Measurements from ENCODE around the gene PFN2.

Gene PFN2

GRCh38 chr3:149917124-149917667, 53.5 kb downstream of the PFN2 start:
- Histone ChIP-seq H3K4me1 (ENCODE audit: insufficient read depth, low read length) (no peaks in the 10 kb centered on the region), H3K9ac (ENCODE audit: low read depth, low read length) (no peak overlapping the region), H3K27ac (ENCODE audit: low read depth, low read length) (no peak overlapping the region), H3K27me3 (ENCODE audit: insufficient read depth, low read length) (no peaks in the 10 kb centered on the region), H3K4me3 (ENCODE audit: low read length) (no peak overlapping the region), H3K9me3 (ENCODE audit: insufficient read depth, low read depth, low read length) (no peaks in the 10 kb centered on the region), H3K36me3 (ENCODE audit: insufficient read depth, low read length) (peaks cover 14% of the 10 kb centered on the region; the same call in 1 of the 2 replicates)
- 93% methylated on average over 5 of the region's 5 CpGs for WGBS

All from HUES64 (cell line).